ENCODE results near the gene CEP68.

CEP68 gene

DNA sequence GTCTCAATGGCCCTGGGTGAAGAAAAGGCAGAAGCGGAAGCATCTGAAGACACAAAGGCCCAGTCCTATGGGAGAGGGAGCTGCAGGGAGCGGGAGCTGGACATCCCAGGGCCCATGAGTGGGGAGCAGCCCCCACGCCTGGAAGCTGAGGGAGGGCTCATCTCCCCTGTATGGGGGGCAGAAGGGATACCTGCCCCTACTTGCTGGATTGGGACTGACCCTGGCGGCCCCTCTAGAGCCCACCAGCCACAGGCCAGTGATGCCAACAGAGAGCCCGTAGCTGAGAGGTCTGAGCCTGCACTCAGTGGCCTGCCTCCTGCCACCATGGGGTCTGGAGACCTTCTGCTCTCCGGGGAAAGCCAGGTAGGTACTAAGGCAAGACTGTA is 13.2 kb downstream of the CEP68 start:
- no peak overlapping the region for H3K4me3 ChIP-seq (ENCODE audit: low read depth, low read length)
- no peak for DNase-seq (ENCODE audit: low read depth)
- TF ChIP-seq, protein P1, sequence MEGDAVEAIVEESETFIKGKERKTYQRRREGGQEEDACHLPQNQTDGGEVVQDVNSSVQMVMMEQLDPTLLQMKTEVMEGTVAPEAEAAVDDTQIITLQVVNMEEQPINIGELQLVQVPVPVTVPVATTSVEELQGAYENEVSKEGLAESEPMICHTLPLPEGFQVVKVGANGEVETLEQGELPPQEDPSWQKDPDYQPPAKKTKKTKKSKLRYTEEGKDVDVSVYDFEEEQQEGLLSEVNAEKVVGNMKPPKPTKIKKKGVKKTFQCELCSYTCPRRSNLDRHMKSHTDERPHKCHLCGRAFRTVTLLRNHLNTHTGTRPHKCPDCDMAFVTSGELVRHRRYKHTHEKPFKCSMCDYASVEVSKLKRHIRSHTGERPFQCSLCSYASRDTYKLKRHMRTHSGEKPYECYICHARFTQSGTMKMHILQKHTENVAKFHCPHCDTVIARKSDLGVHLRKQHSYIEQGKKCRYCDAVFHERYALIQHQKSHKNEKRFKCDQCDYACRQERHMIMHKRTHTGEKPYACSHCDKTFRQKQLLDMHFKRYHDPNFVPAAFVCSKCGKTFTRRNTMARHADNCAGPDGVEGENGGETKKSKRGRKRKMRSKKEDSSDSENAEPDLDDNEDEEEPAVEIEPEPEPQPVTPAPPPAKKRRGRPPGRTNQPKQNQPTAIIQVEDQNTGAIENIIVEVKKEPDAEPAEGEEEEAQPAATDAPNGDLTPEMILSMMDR (IDR thresholded peaks at IDR 0.05; ENCODE audit: insufficient read depth, low read depth, low read length, missing control alignments) = no peak

- TF ChIP-seq, protein P1 (IDR thresholded peaks at IDR 0.05; ENCODE audit: insufficient read depth, low read depth, low read length, missing control alignments) = no peak
- no peak overlapping the region for H3K4me3 ChIP-seq (ENCODE audit: low read depth, low read length)
- DNase-seq (ENCODE audit: low read depth) = no peak
Observed at GRCh38 chr2:65070172-65070830, 14.1 kb downstream of the CEP68 start.

GRCh38 chr2:65070856-65071255 is 14.6 kb downstream of the CEP68 start:
- TF ChIP-seq, protein P1 (IDR thresholded peaks at IDR 0.05; ENCODE audit: insufficient read depth, low read depth, low read length, missing control alignments) = no peak
- H3K4me3 ChIP-seq (ENCODE audit: low read depth, low read length) = no peak overlapping the region
- no peak for DNase-seq (ENCODE audit: low read depth)

GRCh38 chr2:65071499-65072180 is 15.4 kb downstream of the CEP68 start:
- TF ChIP-seq, protein P1 (IDR thresholded peaks at IDR 0.05; ENCODE audit: insufficient read depth, low read depth, low read length, missing control alignments) = peak; percentile 23
- DNase-seq (ENCODE audit: low read depth) = no peak
- no peak overlapping the region for H3K4me3 ChIP-seq (ENCODE audit: low read depth, low read length)

- H3K4me3 ChIP-seq (ENCODE audit: low read depth, low read length) = no peak overlapping the region
- TF ChIP-seq, protein P1 (IDR thresholded peaks at IDR 0.05; ENCODE audit: insufficient read depth, low read depth, low read length, missing control alignments) = no peak
- DNase-seq (ENCODE audit: low read depth) = peak; percentile 48
Observed at GRCh38 chr2:65072181-65072970, 16.2 kb downstream of the CEP68 start.

DNA sequence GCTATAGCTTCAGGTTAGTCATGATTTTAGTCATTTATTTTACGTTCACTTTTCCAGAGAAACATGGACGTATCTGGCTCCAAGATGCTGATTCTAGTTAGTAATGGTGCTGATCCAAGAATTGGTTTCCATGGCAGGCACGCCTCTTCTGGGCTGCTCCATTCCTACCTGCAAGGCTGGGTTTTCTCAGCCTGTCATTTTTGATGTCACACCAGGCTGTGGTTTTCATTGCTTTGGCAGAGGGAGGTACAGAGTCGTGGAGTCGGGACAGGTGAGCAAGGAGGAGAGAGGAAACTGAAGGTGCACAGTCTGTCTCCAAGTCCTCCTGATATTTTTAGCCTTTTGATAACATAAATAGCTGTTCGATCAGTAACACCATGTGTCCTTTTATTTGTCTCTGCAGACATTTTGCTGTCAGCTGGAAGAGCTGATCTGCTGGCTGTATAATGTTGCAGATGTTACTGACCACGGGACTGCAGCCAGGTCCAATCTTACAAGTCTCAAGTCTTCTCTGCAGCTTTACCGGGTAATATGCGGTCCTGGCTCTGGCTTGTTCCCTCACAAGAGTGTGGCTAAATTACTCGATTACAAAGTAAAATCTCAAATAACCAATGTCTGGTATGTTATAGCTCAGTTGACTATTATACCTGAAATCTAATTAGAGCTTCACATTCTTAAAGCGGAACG is 17.8 kb downstream of the CEP68 start:
- TF ChIP-seq, protein P1 (IDR thresholded peaks at IDR 0.05; ENCODE audit: insufficient read depth, low read depth, low read length, missing control alignments) = no peak
- no peak for DNase-seq (ENCODE audit: low read depth)
- H3K4me3 ChIP-seq (ENCODE audit: low read depth, low read length) = no peak overlapping the region

Data from GM12865 (cell line).